HG03196 (cell line): ENCODE data around the gene STIM1.

Source experiments
- ATAC-seq: cut with Tn5 transposase; IDR thresholded peaks from one replicate; pipeline ENCODE4 v1.9.1; 2021; ENCODE audit not compliant: unreplicated experiment

The STIM1 gene

DNA sequence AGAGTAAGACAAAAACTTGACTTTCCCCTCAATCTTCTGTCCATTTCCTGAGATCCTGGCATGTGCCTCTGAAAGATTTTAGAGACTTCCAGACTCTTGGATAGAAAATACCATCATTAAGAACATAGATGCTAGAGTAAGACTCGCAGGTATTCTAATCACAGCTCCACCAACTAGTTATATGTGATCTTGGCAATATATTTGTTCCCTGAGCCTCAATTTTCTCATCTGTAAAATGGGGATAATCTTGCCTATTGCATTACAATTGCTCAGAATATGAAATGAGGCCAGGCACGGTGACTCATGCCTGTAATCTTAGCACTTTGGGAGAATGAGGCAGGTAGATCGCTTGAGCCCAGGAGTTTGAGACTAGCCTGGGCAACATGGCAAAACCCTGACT is 25.4 kb upstream of the STIM1 start:
- ATAC-seq = no peak

DNA sequence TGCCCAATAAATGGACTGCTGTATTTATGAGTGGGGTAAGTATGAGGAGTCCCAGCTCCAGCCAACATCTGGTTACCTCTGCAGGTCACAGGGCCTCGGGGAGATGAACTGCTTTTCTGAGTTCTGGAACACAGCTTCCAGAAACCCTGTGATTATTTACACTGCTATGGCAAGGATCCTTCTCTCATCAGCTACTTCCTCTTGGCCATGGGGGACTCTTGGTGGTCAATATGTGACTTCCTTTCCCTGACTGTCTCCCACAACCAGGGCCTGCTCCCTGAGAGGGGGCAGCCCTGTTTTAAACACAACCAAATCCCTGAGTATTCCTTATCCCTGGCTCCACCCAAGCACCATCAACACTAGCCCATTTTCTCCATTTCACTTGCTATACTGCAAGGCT is 24.7 kb upstream of the STIM1 start:
- ATAC-seq = no peak

- no peak for ATAC-seq
Observed at GRCh38 chr11:3831378-3832239, 23.9 kb upstream of the STIM1 start.

GRCh38 chr11:3832816-3833215 is 22.6 kb upstream of the STIM1 start:
- ATAC-seq = no peak

DNA sequence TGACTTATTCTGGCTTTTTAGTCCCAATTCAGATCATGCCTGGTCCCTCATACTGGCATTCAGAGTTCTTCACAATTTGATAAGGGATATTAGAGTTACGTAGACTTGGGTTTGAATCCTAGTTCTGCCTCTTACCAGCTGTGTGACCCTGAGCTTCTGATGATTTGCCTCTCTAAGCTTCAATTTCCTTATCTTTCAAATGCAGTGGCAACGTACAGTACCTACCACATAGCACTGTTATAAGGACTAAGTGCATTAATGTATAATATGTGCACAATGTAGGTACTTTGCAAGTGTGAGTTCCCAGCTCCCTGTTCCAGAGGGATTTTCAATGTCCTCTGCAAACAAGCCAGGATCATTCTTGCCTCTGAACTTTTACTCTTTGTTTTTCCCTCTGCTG is 22.0 kb upstream of the STIM1 start:
- ATAC-seq = no peak

- ATAC-seq = no peak
Observed at GRCh38 chr11:3834349-3834663, 21.2 kb upstream of the STIM1 start.

GRCh38 chr11:3834664-3835461 is 20.6 kb upstream of the STIM1 start:
- ATAC-seq = no peak

DNA sequence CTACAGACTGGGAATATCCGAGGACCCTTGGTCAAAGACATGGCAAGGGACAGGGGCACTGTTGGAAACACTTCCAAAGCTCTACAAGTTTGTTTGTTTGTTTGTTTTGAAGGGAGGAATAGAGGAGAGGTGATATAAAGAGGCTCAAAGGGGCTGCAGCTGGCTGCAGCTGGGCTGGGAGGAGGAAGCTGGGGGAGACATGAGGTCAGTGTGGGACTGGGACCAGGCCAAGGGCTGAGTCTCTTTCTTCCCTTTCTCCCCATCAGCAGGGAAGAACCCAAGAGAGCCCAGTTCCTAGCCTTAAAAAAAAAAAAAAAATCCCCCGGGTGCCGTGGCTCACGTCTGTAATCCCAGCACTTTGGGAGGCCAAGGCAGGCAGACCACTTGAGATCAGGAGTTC is 19.7 kb upstream of the STIM1 start:
- ATAC-seq = no peak

- no peak for ATAC-seq
Observed at GRCh38 chr11:3836903-3837302, 18.6 kb upstream of the STIM1 start.

DNA sequence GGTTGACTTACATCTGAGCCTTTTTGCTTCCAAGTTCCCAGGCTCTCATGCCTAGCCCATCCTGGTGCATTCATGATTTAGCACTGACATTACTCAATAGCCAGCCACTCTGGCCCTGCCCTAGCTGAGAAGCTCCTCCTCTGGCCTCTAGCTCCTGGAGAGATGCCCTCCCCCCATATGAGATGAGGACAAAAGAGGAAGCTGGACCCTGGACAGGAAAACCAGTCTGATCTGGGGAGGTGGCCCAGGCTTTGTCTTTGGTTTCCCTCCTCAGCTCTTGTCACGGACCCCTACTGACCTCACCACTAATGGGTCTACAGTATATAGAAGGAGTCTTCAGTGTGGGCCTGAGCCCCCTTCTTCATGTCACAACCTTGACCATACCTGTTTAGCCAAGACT is 17.7 kb upstream of the STIM1 start:
- ATAC-seq = no peak

GRCh38 chr11:3838504-3838903 is 17.0 kb upstream of the STIM1 start:
- no peak for ATAC-seq

GRCh38 chr11:3840004-3840869 is 15.2 kb upstream of the STIM1 start:
- no peak for ATAC-seq

DNA sequence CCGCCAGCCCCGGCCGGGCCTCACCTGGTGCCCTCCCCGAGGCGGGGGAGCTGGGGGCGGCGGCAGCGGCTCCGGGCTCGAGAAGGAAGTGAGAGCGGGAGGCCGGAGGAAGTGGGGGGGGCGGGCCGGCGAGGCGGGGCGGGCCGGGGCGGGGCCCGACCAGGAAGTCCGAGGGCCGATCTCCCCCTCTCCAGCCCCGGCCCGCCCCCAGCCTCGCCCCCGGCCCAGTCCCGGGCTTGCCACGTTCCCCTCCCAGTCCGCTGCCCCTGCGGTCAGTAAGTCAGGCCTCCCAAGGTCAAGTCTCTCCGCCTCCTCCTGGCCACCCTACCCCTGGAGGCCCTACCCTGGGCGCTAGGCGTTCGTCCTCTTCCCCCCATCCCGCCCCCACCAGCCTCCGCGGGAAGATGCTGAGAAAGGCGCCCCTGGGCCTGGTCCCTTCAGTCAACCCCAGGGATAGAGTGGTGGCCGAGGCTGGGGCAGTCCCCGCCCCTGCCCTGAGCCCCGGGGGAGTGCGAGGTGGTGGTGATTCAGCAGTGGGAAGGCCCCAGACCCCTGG is 14.5 kb upstream of the STIM1 start, which contains the start of gene RHOG:
Gene RHOG, minus strand, starts transcription at position 90 of the 556 bp plus-strand sequence. CDS start 12,821 bp downstream, outside the sequence.
- ATAC-seq = peak; percentile 52

DNA sequence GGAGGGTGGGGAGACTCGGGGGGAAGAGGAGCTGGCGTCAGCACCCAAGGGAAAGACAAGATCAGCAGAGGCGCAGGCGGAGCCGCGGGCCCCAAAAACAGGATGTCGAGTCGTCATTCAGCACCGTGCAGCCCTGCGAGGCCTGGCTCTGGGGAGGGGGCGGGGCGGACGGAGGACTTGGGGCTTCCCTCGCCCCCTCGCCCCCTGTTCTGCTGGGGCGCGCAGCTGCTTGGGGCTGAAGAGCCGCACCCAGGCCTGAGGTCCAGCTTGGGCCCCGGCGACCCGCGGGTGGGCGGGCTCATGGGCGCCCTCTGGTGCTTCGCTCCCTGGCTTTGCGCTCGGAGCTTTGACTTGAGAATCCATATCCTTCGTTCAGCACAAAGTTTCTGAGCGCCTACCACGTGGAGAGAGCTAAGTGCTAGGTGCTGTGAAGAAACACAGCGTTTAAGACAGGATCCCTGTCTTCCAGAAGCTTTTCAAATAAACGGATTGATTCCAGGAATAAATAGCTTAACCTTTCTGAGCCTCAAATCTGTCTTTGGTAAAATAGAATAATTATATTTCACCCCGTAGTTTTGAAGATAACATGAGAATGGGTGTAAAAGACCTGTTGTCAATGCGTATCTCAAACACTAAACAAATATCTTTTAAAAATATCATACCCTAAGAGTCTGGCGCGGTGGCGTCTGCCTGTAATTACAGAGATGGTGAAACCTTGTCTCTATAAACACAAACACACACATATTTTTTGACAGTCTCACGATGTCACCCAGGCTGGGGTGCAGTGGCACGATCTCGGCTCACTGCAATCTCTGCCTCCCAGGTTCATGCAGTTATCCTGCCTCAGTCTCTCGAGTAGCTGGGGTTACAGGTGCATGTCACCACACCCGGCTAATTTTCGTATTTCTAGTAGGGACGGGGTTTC is 13.8 kb upstream of the STIM1 start:
- peak; percentile 45 for ATAC-seq

GRCh38 chr11:3843326-3843725 is 12.1 kb upstream of the STIM1 start:
- no peak for ATAC-seq

- no peak for ATAC-seq
Observed at GRCh38 chr11:3845246-3845645, 10.2 kb upstream of the STIM1 start.

GRCh38 chr11:3845670-3846069 is 9.8 kb upstream of the STIM1 start:
- ATAC-seq = no peak

GRCh38 chr11:3849297-3849874 is 6.1 kb upstream of the STIM1 start:
- no peak for ATAC-seq

DNA sequence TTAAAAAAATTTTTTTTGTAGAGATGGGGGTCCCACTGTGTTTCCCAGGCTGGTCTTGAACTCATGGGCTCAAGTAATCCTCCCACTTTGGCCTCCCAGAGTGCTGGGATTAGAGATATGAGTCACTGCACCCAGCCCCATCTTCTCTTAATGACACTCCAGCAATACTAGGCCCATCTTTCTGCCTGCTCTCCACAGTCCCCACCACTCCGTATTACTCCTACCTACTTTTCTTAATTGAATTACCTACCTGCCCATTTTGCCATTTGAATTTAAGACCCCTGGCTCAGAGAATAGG is 2.0 kb upstream of the STIM1 start:
- no peak for ATAC-seq
